Vagina (tissue), 2 donors: ENCODE measurements around the gene FTSJ1.

Source experiments
- CTCF ChIP-seq, 3 experiments: fragments of 450-650 bp in 2 of 3; fragments of 200-600 bp in 1 of 3; sonication (generic) in 1 of 3; IDR thresholded peaks; one replicate each; pipeline ENCODE4 v1.5.1; 2017 to 2019; ENCODE audit warnings: antibody characterized with exemption in 3 of 3, mild to moderate bottlenecking in 2 of 3, moderate library complexity in 2 of 3
- POLR2AphosphoS5 ChIP-seq, 2 donors: sonication (generic); formaldehyde crosslinking; IDR thresholded peaks; one replicate each; pipeline ENCODE4 v1.9.0; 2017; ENCODE audit warnings: antibody characterized with exemption in 2 of 2, mild to moderate bottlenecking in 2 of 2, low read depth in 1 of 2; ENCODE audit not compliant: insufficient read depth in 1 of 2

GRCh38 chrX:48505481-48505880 lies 29.5 kb downstream of the FTSJ1 start:
- TF ChIP-seq CTCF (IDR thresholded peaks at IDR 0.05) (no peak), POLR2AphosphoS5 (IDR thresholded peaks at IDR 0.05; ENCODE audit: insufficient read depth in 1 of 2, low read depth in 1 of 2) (no peak)
